MCF 10A (cell line): ENCODE data around the gene RHOU. TPM values are rescaled to one million over a fixed set of nuclear protein-coding genes. Genes with fewer than 3 reads are reported as not detected.

ENCODE experiments used
- BruUV-seq: library from RNA; stranded (reverse); fragments of 400-500 nt; replicated peaks from 2 replicates; lab custom pipeline; 2021; lab: Mats Ljungman, UMichigan
- CTCF ChIA-PET: fragments of 300-600 bp; sonication (Branson Sonifier 250); formaldehyde crosslinking; extraction: SDS; loops from one replicate; lab custom pipeline; 2021; ENCODE audit warnings: antibody characterized with exemption, inconsistent platforms; lab: Yijun Ruan, JAX
- POLR2A ChIA-PET: fragments of 300-600, 350-650 bp; sonication (Branson Sonifier 250); formaldehyde crosslinking; extraction: SDS; loops from one replicate; lab custom pipeline; 2020; ENCODE audit warnings: antibody characterized with exemption, inconsistent platforms; lab: Yijun Ruan, JAX
- DNase-seq: peaks from one replicate; pipeline ENCODE4 v3.0.0-alpha.2; 2018; ENCODE audit not compliant: unreplicated experiment
- H3K27ac Mint-ChIP-seq: one replicate; pipeline ENCODE4 v1.8.0; 2022; ENCODE audit warnings: mild to moderate bottlenecking, low read depth, mixed read lengths; ENCODE audit not compliant: unreplicated experiment
- H3K27me3 Mint-ChIP-seq: one replicate; pipeline ENCODE4 v1.8.0; 2022; ENCODE audit warnings: mixed read lengths; ENCODE audit not compliant: insufficient read depth, unreplicated experiment
- H3K36me3 Mint-ChIP-seq: one replicate; pipeline ENCODE4 v1.8.0; 2022; ENCODE audit warnings: mild to moderate bottlenecking, moderate library complexity, mixed read lengths; ENCODE audit not compliant: insufficient read depth, unreplicated experiment
- H3K4me1 Mint-ChIP-seq: one replicate; pipeline ENCODE4 v1.8.0; 2022; ENCODE audit warnings: mixed read lengths; ENCODE audit not compliant: insufficient read depth, unreplicated experiment
- H3K4me3 Mint-ChIP-seq: one replicate; pipeline ENCODE4 v1.8.0; 2022; ENCODE audit warnings: mild to moderate bottlenecking, moderate library complexity, mixed read lengths; ENCODE audit not compliant: unreplicated experiment
- H3K9me3 Mint-ChIP-seq: one replicate; pipeline ENCODE4 v1.8.0; 2022; ENCODE audit warnings: mixed read lengths; ENCODE audit not compliant: unreplicated experiment
- intact Hi-C: fragments of 100-400 bp; cut with micrococcal nuclease; formaldehyde crosslinking; loops from 2 replicates; pipeline ENCODE4 v1.14.1; 2022
- total RNA-seq: library from RNA; stranded (reverse); gene quantifications from 2 replicates; pipeline ENCODE4 v1.2.3, GENCODE V29; 2022
- TF ChIP-seq, protein P1 (sequence below): fragments of 200-600 bp; IDR thresholded peaks from one replicate; pipeline ENCODE4 v1.8.0; 2022; ENCODE audit warnings: antibody characterized with exemption, mild to moderate bottlenecking; ENCODE audit not compliant: unreplicated experiment

Gene RHOU
- total RNA-seq, 1 experiment from 2014 or later: 2.1 TPM

DNA sequence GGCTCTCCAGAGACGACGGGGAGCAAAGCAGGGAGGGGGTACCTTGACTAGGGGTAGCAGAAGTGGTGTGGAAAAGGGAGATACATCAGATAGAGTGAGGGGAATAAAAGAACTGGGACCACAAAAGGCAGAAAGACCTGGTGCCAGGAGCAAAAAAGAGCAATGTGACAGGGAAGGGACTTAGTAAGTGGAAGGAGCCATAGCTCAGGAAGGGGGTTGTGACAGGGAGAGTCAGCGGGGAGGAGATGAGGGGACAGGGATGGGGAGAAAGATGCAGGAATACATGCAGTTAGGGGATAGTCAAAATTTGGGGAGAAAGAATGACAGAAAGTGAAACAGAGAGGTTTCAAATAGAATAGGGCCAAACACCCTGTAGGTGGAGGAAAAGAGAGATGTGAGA, 20.5 kb downstream of the RHOU start:
- Mint-ChIP-seq H3K27me3 (peaks cover 99% of the 10 kb centered on the region), H3K36me3 (no peaks in the 10 kb centered on the region), H3K4me1 (peaks cover 5% of the 10 kb centered on the region), H3K27ac (no peak overlapping the region), H3K9me3 (peaks cover 10% of the 10 kb centered on the region), H3K4me3 (no peak overlapping the region)
- no peak for DNase-seq
- ChIA-PET POLR2A (no interaction called here), CTCF (interaction anchor here (0.6 to 1.0 kb wide), 3 partner anchors 21 to 25 kb away, joined by 3 to 5 read pairs (median 3); no protein-coding TSS in a partner anchor)
- intact Hi-C loops: no loop called here
- TF ChIP-seq, protein P1, sequence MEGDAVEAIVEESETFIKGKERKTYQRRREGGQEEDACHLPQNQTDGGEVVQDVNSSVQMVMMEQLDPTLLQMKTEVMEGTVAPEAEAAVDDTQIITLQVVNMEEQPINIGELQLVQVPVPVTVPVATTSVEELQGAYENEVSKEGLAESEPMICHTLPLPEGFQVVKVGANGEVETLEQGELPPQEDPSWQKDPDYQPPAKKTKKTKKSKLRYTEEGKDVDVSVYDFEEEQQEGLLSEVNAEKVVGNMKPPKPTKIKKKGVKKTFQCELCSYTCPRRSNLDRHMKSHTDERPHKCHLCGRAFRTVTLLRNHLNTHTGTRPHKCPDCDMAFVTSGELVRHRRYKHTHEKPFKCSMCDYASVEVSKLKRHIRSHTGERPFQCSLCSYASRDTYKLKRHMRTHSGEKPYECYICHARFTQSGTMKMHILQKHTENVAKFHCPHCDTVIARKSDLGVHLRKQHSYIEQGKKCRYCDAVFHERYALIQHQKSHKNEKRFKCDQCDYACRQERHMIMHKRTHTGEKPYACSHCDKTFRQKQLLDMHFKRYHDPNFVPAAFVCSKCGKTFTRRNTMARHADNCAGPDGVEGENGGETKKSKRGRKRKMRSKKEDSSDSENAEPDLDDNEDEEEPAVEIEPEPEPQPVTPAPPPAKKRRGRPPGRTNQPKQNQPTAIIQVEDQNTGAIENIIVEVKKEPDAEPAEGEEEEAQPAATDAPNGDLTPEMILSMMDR: no peak
- no TSS peak for BruUV-seq

DNA sequence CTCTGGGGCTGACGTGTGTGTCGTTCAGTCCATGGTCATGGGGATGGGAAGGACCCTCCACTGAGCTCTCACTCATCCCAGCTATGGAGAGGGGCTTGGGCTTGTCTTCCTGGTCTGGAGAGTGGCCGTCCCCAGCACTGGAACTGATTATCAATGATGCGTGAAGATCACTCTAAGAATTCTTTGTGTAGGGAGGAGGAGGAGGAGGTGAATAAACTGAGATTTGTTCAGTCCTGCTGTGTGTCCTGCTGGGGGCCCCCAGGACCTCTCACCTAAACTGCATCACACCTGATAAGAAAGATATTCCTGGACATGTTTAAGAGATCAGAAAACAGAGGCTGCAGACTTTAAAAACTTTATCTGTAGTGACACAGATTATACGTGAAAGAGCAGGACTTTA, 21.2 kb downstream of the RHOU start:
- Mint-ChIP-seq H3K36me3 (no peaks in the 10 kb centered on the region), H3K27me3 (peaks cover 93% of the 10 kb centered on the region), H3K9me3 (peaks cover 10% of the 10 kb centered on the region), H3K27ac (no peak overlapping the region), H3K4me3 (no peak overlapping the region), H3K4me1 (peaks cover 5% of the 10 kb centered on the region)
- no peak for DNase-seq
- CTCF ChIA-PET: interaction anchor here (0.6 to 1.0 kb wide), 3 partner anchors 20 to 126 kb away, joined by 3 to 5 read pairs (median 3); no protein-coding TSS in a partner anchor
- POLR2A ChIA-PET: no interaction called here
- TF ChIP-seq, protein P1: no peak
- intact Hi-C loops: no loop called here
- no TSS peak for BruUV-seq

DNA sequence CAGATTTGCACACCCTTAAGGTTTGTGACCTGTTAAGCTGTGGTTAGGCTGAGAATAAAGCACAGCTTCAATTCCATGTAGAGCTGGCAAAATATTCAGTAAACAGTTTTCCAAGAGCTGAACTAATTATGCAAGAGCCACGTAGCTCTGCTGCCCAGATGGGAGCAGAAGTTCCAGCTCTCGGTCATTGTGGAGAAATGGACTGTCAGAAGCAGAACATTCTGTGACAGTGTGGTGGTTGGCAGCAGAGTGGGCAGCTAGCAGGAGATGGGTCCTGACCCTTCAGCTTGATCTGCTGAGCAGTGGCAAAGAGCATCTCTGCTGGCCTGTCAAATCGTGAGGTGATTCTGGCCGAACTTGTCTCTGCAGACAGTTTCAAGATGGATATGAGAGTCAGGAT, 23.2 kb downstream of the RHOU start:
- no TSS peak for BruUV-seq
- intact Hi-C loops: no loop called here
- TF ChIP-seq, protein P1: no peak
- POLR2A ChIA-PET: interaction anchor here (0.6 kb wide), 2 partner anchors 22 to 983 kb away, joined by 3 to 4 read pairs; no protein-coding TSS in a partner anchor
- CTCF ChIA-PET: interaction anchor here (0.7 to 0.9 kb wide), 3 partner anchors 9 to 199 kb away, joined by 3 to 5 read pairs (median 3); no protein-coding TSS in a partner anchor
- H3K4me1 Mint-ChIP-seq: peaks cover 5% of the 10 kb centered on the region
- no peak for DNase-seq
- no peak overlapping the region for H3K4me3 Mint-ChIP-seq
- peaks cover 73% of the 10 kb centered on the region for H3K27me3 Mint-ChIP-seq
- H3K27ac Mint-ChIP-seq: no peak overlapping the region
- no peaks in the 10 kb centered on the region for H3K36me3 Mint-ChIP-seq
- H3K9me3 Mint-ChIP-seq: peaks cover 10% of the 10 kb centered on the region

DNA sequence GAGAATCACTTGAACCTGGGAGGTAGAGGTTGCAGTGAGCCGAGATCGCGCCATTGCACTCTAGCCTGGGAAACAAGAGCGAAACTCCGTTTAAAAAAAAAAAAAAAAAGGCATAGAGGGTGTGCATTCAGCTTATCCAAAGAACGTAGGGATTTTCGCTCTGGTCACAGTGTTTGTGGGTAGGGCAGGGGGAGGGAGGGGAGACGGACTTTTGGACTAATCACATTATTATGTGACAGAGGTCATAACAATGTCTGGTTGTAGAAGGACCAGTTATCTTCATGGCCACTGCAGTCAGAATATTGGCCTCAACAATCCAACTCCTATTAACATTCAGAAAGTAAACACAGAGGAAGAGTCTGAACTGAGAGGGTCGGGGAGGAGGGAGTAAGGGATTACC, 25.7 kb downstream of the RHOU start:
- H3K4me3 Mint-ChIP-seq: no peak overlapping the region
- no TSS peak for BruUV-seq
- DNase-seq: no peak
- no peak overlapping the region for H3K27ac Mint-ChIP-seq
- ChIA-PET CTCF (interaction anchor here (0.6 kb wide), 1 partner anchor 14 kb away, joined by 3 read pairs; no protein-coding TSS in a partner anchor), POLR2A (interaction anchor here (0.5 to 1.8 kb wide), 3 partner anchors 16 to 216 kb away, joined by 3 to 4 read pairs (median 3); no protein-coding TSS in a partner anchor)
- H3K9me3 Mint-ChIP-seq: peaks cover 10% of the 10 kb centered on the region
- intact Hi-C loops: no loop called here
- H3K36me3 Mint-ChIP-seq: no peaks in the 10 kb centered on the region
- peaks cover 48% of the 10 kb centered on the region for H3K27me3 Mint-ChIP-seq
- H3K4me1 Mint-ChIP-seq: no peaks in the 10 kb centered on the region
- TF ChIP-seq, protein P1: no peak
